Lower lobe of right lung (tissue), 2 donors: ENCODE results near the gene NEDD9. TPM values are rescaled to one million over a fixed set of nuclear protein-coding genes. Genes with fewer than 3 reads are reported as not detected.
A peak's percentile ranks its signal among the peaks of the same experiment; 100 is the strongest.

Experiments used
- ATAC-seq, 2 donors: fragments of 200-7000 bp; cut with Tn5 transposase; one replicate each; pipeline ENCODE4 v1.9.1; 2020 to 2022; ENCODE audit warnings: mild to moderate bottlenecking in 2 of 2, moderate library complexity in 2 of 2
- DNase-seq: peaks from one replicate; pipeline ENCODE4 v3.0.0-alpha.2; 2020
- H3K27ac ChIP-seq: fragments of 200-600 bp; one replicate; pipeline ENCODE4 v1.8.0; 2022
- H3K27me3 ChIP-seq: fragments of 200-600 bp; one replicate; pipeline ENCODE4 v1.8.0; 2022; ENCODE audit warnings: low read depth
- H3K36me3 ChIP-seq: fragments of 200-600 bp; one replicate; pipeline ENCODE4 v1.8.0; 2022; ENCODE audit warnings: mild to moderate bottlenecking
- H3K4me1 ChIP-seq: fragments of 200-600 bp; one replicate; pipeline ENCODE4 v1.8.0; 2022
- H3K4me3 ChIP-seq: fragments of 200-600 bp; one replicate; pipeline ENCODE4 v1.8.0; 2022; ENCODE audit warnings: mild to moderate bottlenecking
- H3K9me3 ChIP-seq: fragments of 200-600 bp; one replicate; pipeline ENCODE4 v1.8.0; 2022
- CTCF ChIP-seq: fragments of 200-600 bp; IDR thresholded peaks from one replicate; pipeline ENCODE4 v1.8.0; 2022; ENCODE audit warnings: antibody characterized with exemption, mild to moderate bottlenecking
- intact Hi-C: fragments of 100-400 bp; cut with DNase I; formaldehyde crosslinking; loops from one replicate; pipeline ENCODE4 v1.11.0; 2022
- total RNA-seq: library from RNA; stranded (reverse); fragmentation: NEBNext Ultra II Directional; extraction: Animal tissue kit (Norgen Biotek cat#: 25700); gene quantifications from one replicate; pipeline ENCODE4 v1.2.1, GENCODE V29; 2021
- donor health status: DM: no; HTN: yes; CAD: no; lungs with severe emphysema.

Gene NEDD9
- total RNA-seq, 1 donor from 2014 or later, result 127 TPM

- intact Hi-C loops, result no loop called here
- no peaks in the 10 kb centered on the region for H3K9me3 ChIP-seq
- no peak overlapping the region for H3K4me3 ChIP-seq
- TF ChIP-seq CTCF, result no peak
- no peaks in the 10 kb centered on the region for H3K27me3 ChIP-seq
- no peaks in the 10 kb centered on the region for H3K36me3 ChIP-seq
- H3K27ac ChIP-seq, result no peak overlapping the region
- DNase-seq (no peak), ATAC-seq (no peak)
- peaks cover 38% of the 10 kb centered on the region for H3K4me1 ChIP-seq
Observed at GRCh38 chr6:11265932-11266331, 33.5 kb upstream of the NEDD9 start.

GRCh38 chr6:11264100-11264499 is 31.6 kb upstream of the NEDD9 start:
- Histone ChIP-seq H3K27ac (peak overlapping the region; percentile 67), H3K36me3 (no peaks in the 10 kb centered on the region), H3K4me3 (no peak overlapping the region), H3K4me1 (peaks cover 29% of the 10 kb centered on the region), H3K9me3 (no peaks in the 10 kb centered on the region), H3K27me3 (no peaks in the 10 kb centered on the region)
- TF ChIP-seq CTCF, result no peak
- intact Hi-C loops, result no loop called here
- ATAC-seq, result no peak
- DNase-seq, result no peak

GRCh38 chr6:11263291-11263775 is 30.9 kb upstream of the NEDD9 start:
- Histone ChIP-seq H3K4me1 (peaks cover 37% of the 10 kb centered on the region), H3K4me3 (no peak overlapping the region), H3K36me3 (no peaks in the 10 kb centered on the region), H3K27me3 (no peaks in the 10 kb centered on the region), H3K9me3 (no peaks in the 10 kb centered on the region), H3K27ac (peak overlapping the region; percentile 67)
- intact Hi-C loops, result no loop called here
- no peak for TF ChIP-seq CTCF
- peak; percentile 73 for DNase-seq
- peak; percentile 93 to 95 for ATAC-seq

- H3K27ac ChIP-seq, result peak overlapping the region; percentile 67
- peak in 1 of 2 donors; percentile 4 for ATAC-seq
- no peaks in the 10 kb centered on the region for H3K36me3 ChIP-seq
- TF ChIP-seq CTCF, result no peak
- H3K27me3 ChIP-seq, result no peaks in the 10 kb centered on the region
- H3K4me1 ChIP-seq, result peaks cover 42% of the 10 kb centered on the region
- DNase-seq, result no peak
- H3K4me3 ChIP-seq, result no peak overlapping the region
- no peaks in the 10 kb centered on the region for H3K9me3 ChIP-seq
- intact Hi-C loops, result no loop called here
Observed at GRCh38 chr6:11262242-11262641, 29.8 kb upstream of the NEDD9 start.

GRCh38 chr6:11260249-11261038 is 28.0 kb upstream of the NEDD9 start:
- TF ChIP-seq CTCF, result no peak
- Histone ChIP-seq H3K27me3 (no peaks in the 10 kb centered on the region), H3K36me3 (no peaks in the 10 kb centered on the region), H3K27ac (no peak overlapping the region), H3K4me3 (no peak overlapping the region), H3K9me3 (no peaks in the 10 kb centered on the region), H3K4me1 (peaks cover 42% of the 10 kb centered on the region)
- ATAC-seq (no peak), DNase-seq (no peak)
- intact Hi-C loops, result no loop called here
